ENCODE measurements around the gene MMP26.

The MMP26 gene

DNA sequence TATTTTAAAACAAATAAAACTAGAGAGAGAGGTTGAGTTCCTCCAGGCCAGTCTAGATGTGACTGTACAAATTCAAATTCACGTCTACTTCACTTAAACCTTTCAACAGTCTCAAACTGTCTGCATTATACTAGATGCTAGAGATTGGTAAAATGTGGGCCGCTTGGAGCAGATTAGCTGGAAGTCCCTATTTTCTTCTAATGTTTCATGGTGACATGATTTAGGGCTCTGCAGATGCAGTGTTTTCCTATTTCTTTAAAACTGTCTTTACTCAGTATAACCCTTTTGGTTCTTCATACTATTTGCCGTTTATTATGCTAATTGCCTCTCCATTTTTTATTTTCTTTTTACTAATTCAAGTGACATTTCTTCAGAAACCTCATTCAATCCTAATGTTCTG lies 40.4 kb upstream of the MMP26 start:
- H3K79me2 ChIP-seq (ENCODE audit: control insufficient read depth, low read length): no peaks in the 10 kb centered on the region
- H3K27me3 ChIP-seq (ENCODE audit: control insufficient read depth, low read length): no peaks in the 10 kb centered on the region

GRCh38 chr11:4664786-4665185 lies 39.8 kb upstream of the MMP26 start:
- no peaks in the 10 kb centered on the region for H3K36me3 ChIP-seq (ENCODE audit: control insufficient read depth, low read length)
- H3K27me3 ChIP-seq (ENCODE audit: control insufficient read depth, low read length): no peaks in the 10 kb centered on the region
- H3F3A ChIP-seq (ENCODE audit: control insufficient read depth, insufficient read depth): no peaks in the 10 kb centered on the region
- no peaks in the 10 kb centered on the region for H4K20me1 ChIP-seq (ENCODE audit: control insufficient read depth, insufficient read depth, low read depth, low read length)
- TF ChIP-seq CTCF (IDR thresholded peaks at IDR 0.05; ENCODE audit: low read depth, low read length, poor library complexity, severe bottlenecking) (no peak), EZH2phosphoT487 (IDR thresholded peaks at IDR 0.05; ENCODE audit: borderline replicate concordance, low read length) (no peak)
- H3K9me2 ChIP-seq (replicated peaks; ENCODE audit: control insufficient read depth, low read length): no peaks in the 10 kb centered on the region
- no peak overlapping the region for H3K4me3 ChIP-seq (ENCODE audit: low read length)
- no peak overlapping the region for H3K27ac ChIP-seq (ENCODE audit: low read depth, low read length)
- H3K4me2 ChIP-seq (ENCODE audit: low read length): no peak overlapping the region
- no peaks in the 10 kb centered on the region for H3K9me3 ChIP-seq (ENCODE audit: control insufficient read depth, insufficient read depth, low read length)
- H3K79me2 ChIP-seq (ENCODE audit: control insufficient read depth, low read length): no peaks in the 10 kb centered on the region
- H3K4me1 ChIP-seq (ENCODE audit: control insufficient read depth, low read length): no peaks in the 10 kb centered on the region

More for the DNA sequence above, 40.4 kb upstream of the MMP26 start:
- Histone ChIP-seq H3K36me3 (ENCODE audit: control insufficient read depth, low read length) (no peaks in the 10 kb centered on the region), H3K27ac (ENCODE audit: low read depth, low read length) (no peak overlapping the region), H3K9me3 (ENCODE audit: control insufficient read depth, insufficient read depth, low read length) (no peaks in the 10 kb centered on the region), H4K20me1 (ENCODE audit: control insufficient read depth, insufficient read depth, low read depth, low read length) (no peaks in the 10 kb centered on the region), H3K4me2 (ENCODE audit: low read length) (no peak overlapping the region), H3K4me1 (ENCODE audit: control insufficient read depth, low read length) (no peaks in the 10 kb centered on the region), H3K4me3 (ENCODE audit: low read length) (no peak overlapping the region), H3K9me2 (replicated peaks; ENCODE audit: control insufficient read depth, low read length) (no peaks in the 10 kb centered on the region), H3F3A (ENCODE audit: control insufficient read depth, insufficient read depth) (no peaks in the 10 kb centered on the region)
- TF ChIP-seq EZH2phosphoT487 (IDR thresholded peaks at IDR 0.05; ENCODE audit: borderline replicate concordance, low read length) (no peak), CTCF (IDR thresholded peaks at IDR 0.05; ENCODE audit: low read depth, low read length, poor library complexity, severe bottlenecking) (no peak)

DNA sequence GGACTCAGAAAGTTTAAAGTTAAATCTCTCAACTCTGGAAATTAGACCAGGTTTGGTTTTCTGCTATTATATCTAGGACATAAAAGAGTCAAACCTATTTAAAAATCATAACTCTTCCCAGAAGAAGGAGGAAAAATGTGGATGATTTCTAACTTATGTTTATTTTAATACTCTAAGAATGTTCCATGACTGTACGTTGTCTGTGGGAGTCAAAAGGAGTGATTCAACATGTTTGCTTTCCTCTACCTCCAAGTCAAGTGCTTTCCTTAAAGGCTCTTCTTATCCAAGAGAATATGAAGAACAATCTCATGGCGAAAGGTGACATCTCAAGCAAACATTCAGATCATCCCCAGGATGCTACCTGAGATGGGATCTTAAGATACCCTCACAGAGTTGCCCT lies 39.2 kb upstream of the MMP26 start:
- Histone ChIP-seq H3K4me3 (ENCODE audit: low read length) (no peak overlapping the region), H3K9me2 (replicated peaks; ENCODE audit: control insufficient read depth, low read length) (no peaks in the 10 kb centered on the region), H4K20me1 (ENCODE audit: control insufficient read depth, insufficient read depth, low read depth, low read length) (no peaks in the 10 kb centered on the region), H3K79me2 (ENCODE audit: control insufficient read depth, low read length) (no peaks in the 10 kb centered on the region), H3K36me3 (ENCODE audit: control insufficient read depth, low read length) (no peaks in the 10 kb centered on the region), H3K4me2 (ENCODE audit: low read length) (no peak overlapping the region), H3K27ac (ENCODE audit: low read depth, low read length) (no peak overlapping the region), H3F3A (ENCODE audit: control insufficient read depth, insufficient read depth) (no peaks in the 10 kb centered on the region), H3K27me3 (ENCODE audit: control insufficient read depth, low read length) (no peaks in the 10 kb centered on the region), H3K4me1 (ENCODE audit: control insufficient read depth, low read length) (no peaks in the 10 kb centered on the region), H3K9me3 (ENCODE audit: control insufficient read depth, insufficient read depth, low read length) (no peaks in the 10 kb centered on the region)
- TF ChIP-seq EZH2phosphoT487 (IDR thresholded peaks at IDR 0.05; ENCODE audit: borderline replicate concordance, low read length) (no peak), CTCF (IDR thresholded peaks at IDR 0.05; ENCODE audit: low read depth, low read length, poor library complexity, severe bottlenecking) (no peak)

- Histone ChIP-seq H3K9me2 (replicated peaks; ENCODE audit: control insufficient read depth, low read length) (no peaks in the 10 kb centered on the region), H3K27ac (ENCODE audit: low read depth, low read length) (no peak overlapping the region), H3K4me3 (ENCODE audit: low read length) (no peak overlapping the region), H4K20me1 (ENCODE audit: control insufficient read depth, insufficient read depth, low read depth, low read length) (no peaks in the 10 kb centered on the region), H3K4me2 (ENCODE audit: low read length) (no peak overlapping the region), H3K4me1 (ENCODE audit: control insufficient read depth, low read length) (no peaks in the 10 kb centered on the region), H3K79me2 (ENCODE audit: control insufficient read depth, low read length) (no peaks in the 10 kb centered on the region), H3K36me3 (ENCODE audit: control insufficient read depth, low read length) (no peaks in the 10 kb centered on the region), H3K9me3 (ENCODE audit: control insufficient read depth, insufficient read depth, low read length) (no peaks in the 10 kb centered on the region), H3F3A (ENCODE audit: control insufficient read depth, insufficient read depth) (no peaks in the 10 kb centered on the region), H3K27me3 (ENCODE audit: control insufficient read depth, low read length) (no peaks in the 10 kb centered on the region)
- no peak for TF ChIP-seq CTCF (IDR thresholded peaks at IDR 0.05; ENCODE audit: low read depth, low read length, poor library complexity, severe bottlenecking)
- TF ChIP-seq EZH2phosphoT487 (IDR thresholded peaks at IDR 0.05; ENCODE audit: borderline replicate concordance, low read length): no peak
Observed at GRCh38 chr11:4671741-4672140, 32.8 kb upstream of the MMP26 start.
